ENCODE measurements around the gene PRPSAP1. TPM values are rescaled to one million over a fixed set of nuclear protein-coding genes. Genes with fewer than 3 reads are reported as not detected.

PRPSAP1 gene
- total RNA-seq, 1 donor from 2014 or later, result 68.5 TPM

DNA sequence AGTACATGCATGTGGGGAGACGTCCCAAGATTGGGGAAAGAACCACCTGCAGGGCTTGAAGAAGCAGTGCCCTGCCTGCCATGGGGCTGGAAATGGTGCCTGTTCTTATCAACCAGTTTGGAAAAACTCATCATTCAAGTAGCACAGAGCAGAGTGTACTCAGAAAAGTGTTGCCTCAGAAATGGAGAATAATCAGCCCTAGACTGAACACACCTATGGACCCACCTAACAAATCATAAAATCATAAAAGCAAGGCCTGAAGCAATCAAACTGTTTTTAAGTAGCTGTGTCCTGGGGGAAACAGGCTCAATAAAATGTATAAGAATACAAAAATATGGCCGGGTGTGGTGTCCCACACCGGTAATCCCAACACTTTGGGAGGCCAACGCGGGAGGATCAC is 56.8 kb downstream of the PRPSAP1 start:
- DNase-seq, result no peak
- Mint-ChIP-seq H3K9me3 (ENCODE audit: unreplicated experiment) (peaks cover 5% of the 10 kb centered on the region), H3K36me3 (ENCODE audit: unreplicated experiment) (peaks cover 8% of the 10 kb centered on the region), H3K4me3 (ENCODE audit: unreplicated experiment) (no peak overlapping the region), H3K27ac (ENCODE audit: unreplicated experiment) (no peak overlapping the region), H3K27me3 (ENCODE audit: unreplicated experiment) (no peaks in the 10 kb centered on the region), H3K4me1 (ENCODE audit: low read depth, unreplicated experiment) (no peaks in the 10 kb centered on the region)
- TF ChIP-seq, protein P1, sequence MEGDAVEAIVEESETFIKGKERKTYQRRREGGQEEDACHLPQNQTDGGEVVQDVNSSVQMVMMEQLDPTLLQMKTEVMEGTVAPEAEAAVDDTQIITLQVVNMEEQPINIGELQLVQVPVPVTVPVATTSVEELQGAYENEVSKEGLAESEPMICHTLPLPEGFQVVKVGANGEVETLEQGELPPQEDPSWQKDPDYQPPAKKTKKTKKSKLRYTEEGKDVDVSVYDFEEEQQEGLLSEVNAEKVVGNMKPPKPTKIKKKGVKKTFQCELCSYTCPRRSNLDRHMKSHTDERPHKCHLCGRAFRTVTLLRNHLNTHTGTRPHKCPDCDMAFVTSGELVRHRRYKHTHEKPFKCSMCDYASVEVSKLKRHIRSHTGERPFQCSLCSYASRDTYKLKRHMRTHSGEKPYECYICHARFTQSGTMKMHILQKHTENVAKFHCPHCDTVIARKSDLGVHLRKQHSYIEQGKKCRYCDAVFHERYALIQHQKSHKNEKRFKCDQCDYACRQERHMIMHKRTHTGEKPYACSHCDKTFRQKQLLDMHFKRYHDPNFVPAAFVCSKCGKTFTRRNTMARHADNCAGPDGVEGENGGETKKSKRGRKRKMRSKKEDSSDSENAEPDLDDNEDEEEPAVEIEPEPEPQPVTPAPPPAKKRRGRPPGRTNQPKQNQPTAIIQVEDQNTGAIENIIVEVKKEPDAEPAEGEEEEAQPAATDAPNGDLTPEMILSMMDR (IDR thresholded peaks at IDR 0.05; ENCODE audit: partially characterized antibody, unreplicated experiment), result no peak

DNA sequence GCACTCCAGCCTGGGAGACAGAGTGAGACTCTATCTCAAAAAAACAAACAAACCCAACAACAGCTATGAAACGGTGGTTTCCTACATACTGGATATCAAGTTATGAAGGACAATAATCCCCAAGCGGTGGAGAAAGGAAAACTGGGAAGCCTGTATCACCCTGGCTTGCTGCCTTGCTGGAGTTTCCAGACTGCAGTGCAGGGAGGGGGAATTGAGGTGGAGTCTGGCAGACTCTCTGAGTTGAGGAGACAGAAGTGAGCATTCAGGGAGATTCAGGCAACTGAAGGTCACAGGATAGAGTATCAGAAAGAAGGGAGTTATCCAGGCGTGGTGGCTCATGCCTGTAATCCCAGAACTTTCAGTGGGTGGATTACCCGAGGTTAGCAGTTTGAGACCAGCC is 57.5 kb downstream of the PRPSAP1 start:
- Mint-ChIP-seq H3K4me3 (ENCODE audit: unreplicated experiment) (no peak overlapping the region), H3K27me3 (ENCODE audit: unreplicated experiment) (no peaks in the 10 kb centered on the region), H3K4me1 (ENCODE audit: low read depth, unreplicated experiment) (no peaks in the 10 kb centered on the region), H3K36me3 (ENCODE audit: unreplicated experiment) (peaks cover 8% of the 10 kb centered on the region), H3K27ac (ENCODE audit: unreplicated experiment) (no peak overlapping the region), H3K9me3 (ENCODE audit: unreplicated experiment) (peaks cover 5% of the 10 kb centered on the region)
- TF ChIP-seq, protein P1 (IDR thresholded peaks at IDR 0.05; ENCODE audit: partially characterized antibody, unreplicated experiment), result no peak
- DNase-seq, result no peak

DNA sequence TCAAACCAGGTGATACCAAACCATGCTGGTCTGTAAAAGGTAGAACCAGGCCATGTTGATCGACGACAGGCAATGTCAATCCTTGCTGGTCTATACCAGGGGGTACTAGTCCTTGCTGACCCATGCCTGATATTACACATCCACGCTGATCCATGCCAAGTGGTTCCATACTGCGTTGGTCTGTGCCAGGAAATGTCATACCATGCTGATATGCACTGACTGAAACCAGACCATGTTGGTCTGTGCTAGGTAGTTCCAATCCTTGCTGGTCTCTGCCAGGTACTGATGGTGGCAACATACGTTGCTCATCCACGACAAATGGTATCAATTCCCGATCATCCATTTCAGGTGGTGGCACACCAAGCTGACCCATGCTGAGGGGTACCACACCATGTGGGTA is 60.6 kb downstream of the PRPSAP1 start:
- H3K27ac Mint-ChIP-seq (ENCODE audit: unreplicated experiment), result no peak overlapping the region

DNA sequence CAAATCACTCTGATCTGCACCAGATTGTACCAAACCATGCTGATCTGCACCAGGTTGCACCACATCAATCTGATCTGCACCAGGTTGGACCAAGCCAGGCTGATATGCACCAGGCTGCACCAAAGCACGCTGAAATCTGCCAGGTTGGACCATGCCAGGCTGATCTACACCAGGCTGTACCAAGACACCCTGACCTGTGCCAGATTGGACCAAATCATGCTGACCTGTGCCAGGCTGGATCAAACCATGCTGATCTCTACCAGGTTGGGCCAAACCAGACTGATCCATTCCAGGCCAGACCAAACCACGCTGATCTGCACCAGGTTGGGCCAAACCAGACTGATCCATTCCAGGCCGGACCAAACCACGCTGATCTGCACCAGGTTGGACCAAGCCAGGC is 61.1 kb downstream of the PRPSAP1 start:
- Mint-ChIP-seq H3K27ac (ENCODE audit: unreplicated experiment) (no peak overlapping the region), H3K4me1 (ENCODE audit: low read depth, unreplicated experiment) (no peaks in the 10 kb centered on the region), H3K9me3 (ENCODE audit: unreplicated experiment) (peaks cover 5% of the 10 kb centered on the region), H3K36me3 (ENCODE audit: unreplicated experiment) (peaks cover 8% of the 10 kb centered on the region), H3K27me3 (ENCODE audit: unreplicated experiment) (no peaks in the 10 kb centered on the region), H3K4me3 (ENCODE audit: unreplicated experiment) (no peak overlapping the region)
- DNase-seq, result no peak
- TF ChIP-seq, protein P1 (IDR thresholded peaks at IDR 0.05; ENCODE audit: partially characterized antibody, unreplicated experiment), result no peak

More for the DNA sequence above, 60.6 kb downstream of the PRPSAP1 start:
- TF ChIP-seq, protein P1 (IDR thresholded peaks at IDR 0.05; ENCODE audit: partially characterized antibody, unreplicated experiment), result no peak
- H3K27me3 Mint-ChIP-seq (ENCODE audit: unreplicated experiment), result no peaks in the 10 kb centered on the region
- H3K36me3 Mint-ChIP-seq (ENCODE audit: unreplicated experiment), result peaks cover 8% of the 10 kb centered on the region
- no peak overlapping the region for H3K4me3 Mint-ChIP-seq (ENCODE audit: unreplicated experiment)
- no peak for DNase-seq
- H3K4me1 Mint-ChIP-seq (ENCODE audit: low read depth, unreplicated experiment), result no peaks in the 10 kb centered on the region
- peaks cover 5% of the 10 kb centered on the region for H3K9me3 Mint-ChIP-seq (ENCODE audit: unreplicated experiment)

DNA sequence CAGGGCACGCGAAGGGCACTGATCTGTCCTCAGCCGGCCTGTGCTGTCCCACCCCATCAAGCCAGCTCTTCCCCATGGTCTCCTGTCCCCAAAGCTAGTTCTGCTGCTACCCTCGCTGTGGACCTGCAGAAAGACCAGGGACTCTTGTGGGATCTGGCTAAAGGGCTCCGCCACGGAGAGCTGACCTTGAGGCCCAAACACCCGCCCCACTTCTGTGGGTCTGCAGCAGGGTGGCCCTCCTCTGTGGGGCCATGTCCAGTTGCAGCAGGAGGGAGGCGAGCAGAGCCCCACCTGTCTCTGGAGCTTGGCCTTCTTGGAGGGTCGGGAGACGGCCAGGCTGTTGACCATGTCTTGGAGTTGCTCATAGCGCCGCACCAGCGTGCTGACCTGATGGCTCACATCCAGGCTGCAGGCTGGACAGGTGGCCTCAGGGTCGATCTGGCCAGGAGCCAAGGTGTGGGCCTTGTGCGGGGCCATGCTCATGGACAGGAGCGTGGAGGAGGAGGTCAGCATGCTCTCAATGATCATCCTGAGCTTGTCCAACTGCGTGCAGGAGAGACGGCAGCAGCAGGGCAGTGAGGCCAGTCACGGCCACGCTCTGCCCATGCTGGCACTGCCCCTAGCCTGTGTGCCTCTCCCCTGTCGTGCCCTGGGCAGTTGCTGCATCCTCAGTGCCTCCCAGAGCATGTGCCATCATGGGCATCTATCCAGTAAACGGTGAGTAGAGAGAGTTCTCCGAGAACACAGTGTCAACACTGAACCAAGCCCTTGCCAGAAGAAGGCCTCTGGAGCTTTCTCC is 71.9 kb downstream of the PRPSAP1 start:
- no peak for DNase-seq
- no peaks in the 10 kb centered on the region for H3K4me1 Mint-ChIP-seq (ENCODE audit: low read depth, unreplicated experiment)
- H3K27me3 Mint-ChIP-seq (ENCODE audit: unreplicated experiment), result peaks cover 2% of the 10 kb centered on the region
- H3K4me3 Mint-ChIP-seq (ENCODE audit: unreplicated experiment), result no peak overlapping the region
- H3K9me3 Mint-ChIP-seq (ENCODE audit: unreplicated experiment), result peaks cover 2% of the 10 kb centered on the region
- TF ChIP-seq, protein P1 (IDR thresholded peaks at IDR 0.05; ENCODE audit: partially characterized antibody, unreplicated experiment), result no peak
- no peak overlapping the region for H3K27ac Mint-ChIP-seq (ENCODE audit: unreplicated experiment)
- H3K36me3 Mint-ChIP-seq (ENCODE audit: unreplicated experiment), result no peaks in the 10 kb centered on the region
